NCI-H345 treated with DMSO at 0.1 percent for 48 hours (cell line): Measurements from ENCODE around the gene TMOD3.
A peak's percentile ranks its signal among the peaks of the same experiment; 100 is the strongest.
"Not testable (repeated sequence)": the region's sequence is repeated elsewhere in the genome, so short reads cannot be mapped to it uniquely, and the experiment has no call there.

Experiments
- DNase-seq: peaks from one replicate; lab custom pipeline; 2025; ENCODE audit not compliant: unreplicated experiment; lab: John Stamatoyannopoulos, UW

TMOD3 gene

GRCh38 chr15:51829376-51830275 is at the start of gene TMOD3:
TMOD3 (plus strand) TSS chr15:51829653; CDS start chr15:51862885, 33,232 bp downstream.
- peak; percentile 62 for DNase-seq

GRCh38 chr15:51780636-51781035 is 48.8 kb upstream of the TMOD3 start:
- DNase-seq, result no peak

GRCh38 chr15:51781506-51781905 is 47.9 kb upstream of the TMOD3 start:
- DNase-seq, result no peak

- DNase-seq, result no peak
Observed at GRCh38 chr15:51782357-51782896, 47.0 kb upstream of the TMOD3 start.

- no peak for DNase-seq
Observed at GRCh38 chr15:51783967-51784366, 45.5 kb upstream of the TMOD3 start.

- DNase-seq, result not testable (repeated sequence)
Observed at GRCh38 chr15:51787130-51787529, 42.3 kb upstream of the TMOD3 start.

DNA sequence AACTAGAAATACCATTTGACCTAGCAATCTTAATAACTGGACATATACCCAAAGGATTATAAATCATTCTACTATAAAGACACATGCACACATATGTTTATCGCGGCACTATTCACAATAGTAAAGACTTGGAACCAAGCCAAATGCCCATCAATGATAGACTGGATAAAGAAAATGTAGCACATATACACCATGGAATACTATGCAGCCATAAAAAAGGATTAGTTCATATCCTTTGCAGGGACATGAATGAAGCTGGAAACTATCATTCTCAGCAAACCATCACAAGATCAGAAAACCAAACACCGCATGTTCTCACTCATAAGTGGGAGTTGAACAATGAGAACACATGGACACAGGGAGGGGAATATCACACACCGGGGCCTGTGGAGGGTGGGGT is 37.0 kb upstream of the TMOD3 start:
- DNase-seq, result not testable (repeated sequence)

DNA sequence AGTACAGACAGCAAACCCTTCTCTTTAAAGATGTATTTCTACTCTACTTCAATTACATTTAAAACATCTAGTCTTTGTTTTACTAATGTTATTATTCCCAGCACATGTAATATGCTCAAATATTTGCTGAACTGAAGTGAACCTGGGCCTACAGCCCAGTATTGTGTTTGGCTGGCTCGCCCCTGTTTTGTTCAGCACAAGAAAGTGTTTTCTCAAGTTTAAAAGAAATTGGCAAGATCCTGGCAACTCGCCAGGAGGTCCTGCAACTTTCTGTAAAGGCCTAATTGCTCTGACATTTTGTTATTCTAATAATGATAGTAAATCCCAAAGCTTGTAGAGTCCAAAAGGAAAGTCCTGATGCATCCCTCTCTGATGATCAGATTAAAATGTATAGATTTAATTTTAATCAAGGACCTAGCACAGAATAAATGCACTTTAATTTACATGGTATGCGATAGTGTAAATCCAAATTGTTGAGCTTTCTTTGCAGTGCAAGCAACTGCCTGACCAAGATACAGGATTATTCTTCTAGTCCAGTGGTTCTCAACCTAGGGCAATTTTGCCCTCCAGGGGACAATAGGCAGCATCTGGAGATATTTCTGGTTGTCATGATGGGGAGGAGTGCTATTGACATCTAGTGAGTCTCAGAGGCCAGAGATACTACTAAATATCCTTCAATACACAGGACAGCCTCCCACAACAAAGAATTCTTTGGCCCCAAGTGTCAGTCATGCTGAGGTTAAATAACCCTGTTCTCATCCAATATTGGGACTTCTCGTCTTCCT is 35.7 kb upstream of the TMOD3 start:
- DNase-seq, result no peak

DNA sequence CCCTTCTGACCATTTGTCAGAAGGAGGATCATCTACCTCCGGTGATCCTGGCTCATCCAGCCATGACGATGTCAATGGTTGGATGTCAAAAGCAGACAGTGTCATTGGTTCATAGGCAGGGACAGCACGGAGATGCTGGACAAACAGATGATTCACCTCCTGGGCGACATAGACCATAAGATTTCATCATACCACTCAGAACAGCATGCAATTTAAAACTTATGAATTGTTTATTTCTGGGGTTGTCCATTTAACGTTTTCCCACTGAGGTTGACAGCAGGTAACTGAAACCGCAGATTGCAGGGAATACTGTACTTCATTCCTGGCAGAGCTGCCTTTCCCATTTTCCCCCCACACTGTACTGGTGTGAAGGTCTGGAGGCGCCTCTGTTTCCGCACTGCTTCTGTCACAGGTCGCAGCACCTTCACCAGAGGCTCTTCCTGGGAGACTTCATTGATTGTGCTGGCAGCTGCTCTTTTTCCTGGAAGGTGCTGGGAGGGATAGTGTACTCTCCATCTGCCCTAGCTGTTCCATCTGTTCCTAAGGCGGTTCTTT is 32.5 kb upstream of the TMOD3 start:
- DNase-seq, result no peak

GRCh38 chr15:51798281-51798680 is 31.2 kb upstream of the TMOD3 start:
- DNase-seq, result no peak

DNA sequence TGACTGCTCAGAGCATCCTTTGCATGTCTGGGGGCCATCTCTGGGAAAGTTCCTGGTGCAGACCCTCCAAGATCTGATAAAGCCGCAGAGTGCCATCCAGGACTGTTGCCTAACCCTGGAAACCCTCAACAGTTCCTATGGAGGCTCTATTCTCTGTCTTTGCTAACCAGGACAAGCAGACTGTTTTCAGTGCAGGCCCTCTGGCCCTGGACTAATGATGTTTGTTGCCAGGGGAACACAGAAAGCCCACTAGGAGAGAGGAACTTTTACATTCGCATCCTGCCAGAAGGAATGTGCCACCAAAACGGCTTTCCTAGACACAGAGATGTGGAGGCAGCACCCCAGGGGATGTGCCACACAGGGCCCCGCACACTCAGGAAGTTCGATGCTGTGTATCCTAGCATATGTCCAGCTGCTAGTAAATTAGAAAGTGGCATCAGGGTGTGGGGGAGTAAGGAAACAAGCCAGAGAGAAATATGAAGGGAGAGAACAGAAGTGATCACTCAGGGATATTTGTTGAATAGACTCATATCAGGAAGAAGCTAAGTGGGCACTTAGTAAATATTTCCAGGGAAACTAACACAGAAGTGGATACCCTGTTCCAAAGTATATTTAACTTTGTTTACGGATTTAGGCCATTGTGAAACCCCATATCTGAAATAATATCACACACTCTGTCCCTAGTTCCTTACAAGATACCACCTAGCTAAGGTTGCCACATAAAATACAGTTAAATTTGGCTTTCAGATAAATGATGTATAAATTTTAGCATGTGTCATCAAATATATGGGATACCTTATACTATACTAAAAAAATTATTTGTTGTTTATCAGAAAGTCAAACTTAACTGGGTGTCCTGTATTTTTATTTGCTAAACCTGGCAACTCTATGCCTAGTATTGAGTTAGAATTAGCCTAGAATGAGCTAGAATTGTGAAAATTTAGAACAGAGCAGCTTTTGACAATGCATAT is 29.9 kb upstream of the TMOD3 start:
- no peak for DNase-seq

DNA sequence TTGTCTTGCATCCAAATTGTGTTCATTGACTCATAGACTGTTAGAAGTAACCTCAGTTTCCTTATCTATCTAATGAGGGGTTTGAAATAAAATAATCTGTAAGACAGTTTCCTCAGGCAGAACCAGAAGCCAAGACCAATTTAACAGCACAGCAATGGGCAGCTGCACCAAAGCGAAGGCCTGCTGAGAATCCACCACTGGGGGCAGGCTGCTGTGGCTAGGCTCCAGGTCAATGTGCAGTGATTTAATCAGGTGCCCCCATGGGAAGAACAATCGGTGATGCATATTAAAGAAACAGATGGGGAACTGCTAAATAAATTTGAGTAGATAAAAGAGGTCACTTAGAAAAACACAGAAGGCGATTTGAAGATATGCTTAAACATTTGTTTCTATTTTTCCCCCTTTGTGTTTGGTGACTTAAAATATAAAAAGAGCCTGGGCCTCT is 28.0 kb upstream of the TMOD3 start:
- DNase-seq, result no peak

GRCh38 chr15:51802593-51802992 is 26.9 kb upstream of the TMOD3 start:
- no peak for DNase-seq

GRCh38 chr15:51803965-51804364 is 25.5 kb upstream of the TMOD3 start:
- DNase-seq, result no peak

DNA sequence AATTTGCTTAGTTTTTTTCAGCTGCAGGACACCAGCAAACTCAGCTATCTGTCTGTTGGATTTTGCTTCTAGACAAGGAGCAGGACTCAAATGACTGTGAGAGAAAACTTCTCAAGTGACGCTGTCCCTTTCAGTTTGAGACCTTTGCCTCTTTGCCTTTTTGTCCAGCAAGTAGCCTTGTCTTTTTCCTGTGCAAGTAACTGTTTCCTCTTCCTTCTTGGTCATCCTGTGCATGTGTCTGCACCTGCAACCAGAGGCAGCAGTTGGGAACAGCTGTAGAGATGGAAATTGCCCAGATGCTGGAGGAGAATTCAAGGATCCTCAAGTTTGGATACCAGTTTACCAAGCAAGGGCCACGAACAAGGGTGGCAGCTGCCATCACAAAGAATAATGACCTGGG is 23.3 kb upstream of the TMOD3 start:
- DNase-seq, result no peak

DNA sequence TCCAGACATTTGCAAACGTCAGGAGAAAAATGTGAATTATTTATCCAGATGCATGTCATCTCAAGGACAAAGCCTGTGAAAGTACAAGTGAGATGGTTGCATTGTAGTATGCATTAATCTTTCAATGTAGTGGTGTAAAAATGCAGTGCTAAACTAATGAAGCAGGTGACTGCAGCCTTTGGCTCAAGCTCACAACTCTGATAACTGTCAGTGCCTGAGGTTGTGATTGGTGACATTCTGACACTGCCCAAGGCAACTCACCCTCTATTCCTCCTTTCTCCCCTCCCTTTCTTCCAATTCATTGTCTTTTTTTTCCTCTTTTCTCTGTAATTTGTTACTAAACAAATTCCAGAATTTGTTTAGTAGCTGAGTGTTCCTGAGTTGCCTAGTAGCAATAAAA is 20.0 kb upstream of the TMOD3 start:
- no peak for DNase-seq

DNA sequence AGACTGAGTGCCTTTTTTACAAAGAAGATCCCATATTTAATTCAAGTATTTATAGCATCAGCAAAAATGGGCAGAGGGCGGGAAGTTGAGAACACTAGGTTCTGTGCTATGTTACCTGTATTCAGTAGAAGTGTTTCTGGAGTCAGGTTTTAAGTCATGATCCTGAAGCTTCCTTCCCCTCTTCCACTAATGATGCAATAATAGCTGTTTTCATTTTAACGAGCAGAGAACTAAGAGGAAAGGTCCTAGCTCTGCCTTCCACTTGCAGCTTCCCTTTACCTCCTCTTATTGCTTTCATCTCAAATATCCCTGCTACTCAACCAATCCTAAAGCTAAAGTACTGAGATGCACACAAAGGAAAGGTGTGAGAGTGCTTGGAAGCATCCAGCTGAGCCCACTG is 16.9 kb upstream of the TMOD3 start:
- no peak for DNase-seq

DNA sequence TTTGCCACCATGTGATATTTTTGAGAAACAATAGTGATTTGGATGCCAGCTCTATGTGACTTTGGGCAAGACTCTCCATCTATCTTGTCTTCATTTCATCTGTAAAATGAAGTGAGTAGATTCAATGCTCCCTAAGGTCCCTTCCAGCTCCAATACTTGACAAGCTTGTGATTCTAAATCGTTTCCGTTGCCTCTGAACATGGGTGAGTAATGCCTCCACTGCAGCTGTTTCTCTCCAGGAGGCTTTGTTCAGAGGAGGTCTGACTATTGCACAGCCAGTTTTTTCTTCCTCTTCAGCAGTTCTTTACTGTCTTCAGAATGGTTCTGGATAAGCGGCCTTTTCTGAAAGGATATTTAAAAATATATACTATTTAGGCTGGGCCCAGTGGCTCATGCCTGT is 14.8 kb upstream of the TMOD3 start:
- no peak for DNase-seq

DNA sequence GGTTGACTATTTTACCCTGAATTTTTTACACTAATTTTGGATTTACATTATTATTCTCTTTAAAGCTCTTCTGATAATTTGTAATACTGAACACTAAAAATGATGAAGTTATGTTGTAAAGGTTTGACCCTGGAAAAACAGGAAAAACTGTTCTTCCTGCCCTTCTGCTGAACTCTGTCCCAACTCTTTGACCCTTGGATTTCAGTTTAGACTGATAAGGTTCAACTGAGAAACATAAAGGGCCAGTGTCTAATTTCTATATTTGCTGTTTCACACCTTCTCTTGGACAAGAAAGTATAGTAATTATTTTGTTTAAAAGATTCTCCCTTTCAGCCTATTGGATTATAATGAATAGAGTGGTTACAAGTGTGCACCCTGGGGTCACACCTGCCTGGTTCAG is 12.8 kb upstream of the TMOD3 start:
- DNase-seq, result no peak

GRCh38 chr15:51818150-51818549 is 11.3 kb upstream of the TMOD3 start:
- DNase-seq, result no peak
